Stimulated activated CD8-positive, alpha-beta memory T cell treated with anti-CD3 and anti-CD28 coated beads, Interleukin-4, amount 100 ng/mL, for 1 hour (primary cell): ENCODE measurements around the gene PVALEF.

Experiments used
- DNase-seq, 2 donors: peaks; one replicate each; pipeline ENCODE4 v3.0.0-alpha.2; 2020; ENCODE audit warnings: low read depth in 2 of 2, low spot score in 1 of 2

Gene PVALEF

GRCh38 chr17:81165246-81166032 lies at the start of gene PVALEF:
TSS of gene PVALEF (plus strand) at chr17:81165507. CDS start at chr17:81181227, 15,720 bp downstream.
- DNase-seq = no peak

DNA sequence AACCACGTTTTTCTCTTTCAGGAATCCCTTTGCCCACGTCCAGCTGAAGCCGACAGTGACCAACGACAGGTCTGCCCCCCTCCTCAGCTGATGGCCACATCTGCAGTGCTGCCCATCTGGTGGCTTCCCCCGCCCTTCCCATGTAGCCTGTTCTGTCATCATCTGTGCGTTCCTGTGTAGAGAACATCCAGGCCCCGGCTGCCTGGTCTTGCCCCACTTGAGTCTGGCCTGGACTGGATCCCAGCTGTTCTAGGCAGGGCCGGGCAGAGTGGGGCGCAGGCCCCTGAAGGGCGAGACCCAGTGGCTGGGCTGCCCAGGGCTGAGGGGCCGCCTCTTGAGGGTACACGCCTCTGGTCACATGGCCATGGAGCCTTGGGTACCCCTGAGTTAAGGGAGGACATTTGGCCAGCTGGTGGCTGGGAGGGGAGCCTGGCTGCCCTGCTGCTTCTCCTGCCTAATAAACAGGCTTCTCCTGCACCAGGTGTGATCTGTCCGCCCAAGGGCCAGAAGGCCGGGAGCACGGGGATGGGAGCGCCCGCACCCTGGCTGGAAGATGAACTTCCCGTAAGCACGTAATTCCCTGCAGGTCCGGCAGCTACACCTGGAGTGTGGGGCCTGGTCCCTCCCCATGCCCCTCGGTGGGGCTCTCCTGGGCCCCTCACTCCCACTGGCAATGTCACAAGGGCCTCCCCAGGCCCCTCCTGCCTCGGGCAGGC lies 49.4 kb upstream of the PVALEF start:
- no peak for DNase-seq

DNA sequence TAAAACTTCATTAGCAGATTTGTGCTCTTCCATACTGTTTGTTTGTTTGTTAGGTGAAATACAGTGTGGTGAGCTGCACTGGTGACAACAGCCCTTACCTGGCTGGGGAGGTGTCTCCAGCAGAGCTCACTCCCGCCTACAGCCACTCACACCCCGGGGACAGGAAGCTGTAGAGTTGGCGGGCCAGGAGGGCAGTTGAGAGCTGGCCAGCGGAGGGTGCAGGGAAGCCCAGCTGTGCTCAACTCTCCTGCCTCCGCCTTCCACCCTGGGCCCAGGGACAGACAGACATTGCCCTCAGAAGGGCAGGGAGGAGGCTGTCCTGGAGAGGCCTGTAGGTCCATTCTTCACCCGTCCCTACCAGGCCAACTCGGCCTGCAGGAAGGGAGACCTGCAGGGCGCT lies 48.6 kb upstream of the PVALEF start:
- DNase-seq = no peak

DNA sequence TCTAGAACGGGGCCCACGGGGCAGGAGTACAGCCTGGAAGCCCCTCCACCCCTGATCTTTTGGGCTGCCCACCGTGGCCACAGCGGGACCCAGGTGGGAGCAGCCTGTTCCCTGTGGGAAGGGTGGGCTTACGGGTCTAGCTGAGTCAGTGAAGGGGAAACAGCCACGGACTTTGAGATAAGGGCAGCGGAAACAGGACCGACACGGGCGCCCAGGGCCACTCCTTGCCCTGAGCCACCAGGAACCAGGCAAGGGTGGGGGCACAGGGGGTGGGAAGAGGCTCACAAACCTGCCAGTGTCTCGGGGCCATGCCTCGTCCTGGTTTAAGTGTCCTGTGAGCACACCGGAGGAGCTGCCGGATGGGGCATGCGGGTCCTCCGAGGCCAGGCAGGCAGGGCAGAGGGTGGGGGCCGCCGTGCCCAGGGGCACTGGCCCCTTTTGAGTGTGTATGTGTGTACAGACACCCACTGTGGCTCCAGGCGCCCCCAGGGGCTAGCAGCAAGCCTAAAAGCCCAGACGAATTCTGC lies 47.6 kb upstream of the PVALEF start:
- DNase-seq = no peak

DNA sequence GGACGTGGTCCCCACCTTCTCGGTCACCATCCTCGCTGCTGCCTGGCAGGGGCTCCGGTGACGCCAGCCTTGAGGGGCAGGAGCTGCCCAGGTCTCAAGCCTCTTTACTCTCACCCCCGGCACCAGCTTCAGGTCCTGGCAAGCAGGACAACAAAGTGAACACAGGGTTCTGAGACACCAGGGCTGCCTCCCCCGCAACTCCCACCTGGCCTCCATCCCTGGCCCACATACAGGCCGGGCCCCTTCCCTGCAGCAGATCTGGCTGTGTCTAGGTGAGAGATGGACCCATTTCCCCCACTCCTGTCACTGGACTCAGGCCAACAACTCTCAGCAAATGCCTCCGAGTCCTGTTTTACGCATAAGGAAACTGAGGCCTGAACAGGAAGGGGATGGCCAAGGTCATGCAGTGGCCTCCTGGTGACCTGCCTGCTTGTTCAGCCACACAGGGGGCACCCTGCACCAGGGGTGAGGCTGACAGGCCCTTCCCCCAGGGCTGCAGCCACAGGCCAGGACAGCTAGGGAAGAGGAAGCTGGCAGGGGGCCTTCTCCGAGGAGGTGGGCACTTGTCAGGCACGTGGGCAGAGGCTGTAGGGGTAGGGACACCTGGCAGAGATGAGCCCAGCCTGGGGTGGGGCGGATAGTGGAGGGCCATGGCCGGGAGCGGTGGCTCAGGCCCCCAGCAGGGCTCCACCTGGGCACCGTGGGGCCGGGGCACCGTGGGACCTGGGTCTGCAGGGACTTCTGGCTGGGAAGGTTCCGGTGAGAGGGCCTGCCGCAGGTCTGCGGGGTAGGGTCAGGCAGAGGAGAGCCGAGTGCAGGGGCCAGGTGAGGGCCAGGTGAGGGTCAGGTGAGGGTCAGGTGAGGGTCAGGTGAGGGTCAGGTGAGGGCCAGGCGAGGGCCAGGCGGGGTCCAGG lies 46.7 kb upstream of the PVALEF start:
- no peak for DNase-seq

GRCh38 chr17:81119223-81120148 lies 45.8 kb upstream of the PVALEF start:
- peak; percentile 32 to 57 for DNase-seq

DNA sequence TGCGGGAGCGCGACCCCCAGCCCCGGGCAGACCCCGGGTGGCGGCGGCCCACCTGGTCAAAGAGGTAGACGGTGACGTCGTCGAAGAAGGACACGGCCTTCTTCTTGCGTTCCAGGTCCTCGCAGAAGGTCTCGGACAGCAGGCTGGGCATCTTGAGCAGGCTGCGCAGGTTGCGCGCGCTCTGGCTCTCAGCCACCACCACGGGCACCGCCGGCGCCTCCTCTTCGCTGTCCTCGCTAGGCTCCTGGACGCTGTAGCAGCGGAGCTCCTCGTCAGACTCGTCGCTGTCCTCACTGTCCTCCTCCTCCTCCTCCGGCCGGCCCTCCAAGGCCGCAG lies 45.2 kb upstream of the PVALEF start:
- no peak for DNase-seq

GRCh38 chr17:81120695-81121621 lies 44.3 kb upstream of the PVALEF start:
- no peak for DNase-seq

DNA sequence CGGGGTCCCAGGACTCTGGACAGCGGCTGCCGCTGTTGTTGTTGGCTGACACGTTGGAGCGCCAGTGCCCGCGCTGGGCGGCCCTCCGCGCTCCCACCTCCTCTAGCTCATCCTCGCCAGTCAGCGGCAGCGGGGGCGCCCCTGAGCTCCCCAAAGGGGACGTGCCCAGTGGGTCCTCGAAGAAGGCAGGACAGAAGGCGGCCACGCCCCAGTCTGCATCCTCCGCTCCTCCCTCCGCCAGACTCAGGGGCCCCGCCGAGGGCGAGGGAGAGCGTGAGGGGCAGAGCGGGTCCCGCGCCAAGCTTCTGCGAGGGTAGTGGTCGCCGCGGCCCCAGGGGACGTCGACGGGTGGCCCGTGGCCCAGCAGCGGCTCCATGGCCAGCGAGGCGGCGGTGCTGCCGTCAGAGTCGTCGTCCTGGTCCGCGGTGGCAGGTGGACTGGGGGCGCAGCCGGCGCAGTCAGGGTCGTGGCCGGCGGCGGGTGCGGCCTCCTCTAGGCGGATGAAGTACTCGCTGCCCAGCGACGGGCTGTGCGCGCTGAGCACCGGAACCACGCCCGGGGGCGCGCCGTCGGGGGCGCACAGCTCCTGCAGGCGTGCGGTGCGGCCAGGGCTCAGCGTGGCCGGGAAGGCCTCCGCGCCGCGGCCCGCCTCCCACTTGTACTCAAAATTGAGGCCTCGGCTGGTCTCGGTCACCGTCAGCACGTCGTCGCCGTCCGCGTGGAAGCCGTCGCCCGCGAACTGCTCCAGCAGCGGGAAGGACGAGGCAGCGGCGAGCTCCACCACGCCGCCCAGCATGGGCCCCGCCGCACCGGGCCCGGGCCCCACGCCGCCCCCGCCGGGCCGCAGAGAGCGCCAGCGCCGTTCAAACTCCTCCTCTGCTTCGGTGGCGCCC lies 43.2 kb upstream of the PVALEF start:
- DNase-seq = no peak

DNA sequence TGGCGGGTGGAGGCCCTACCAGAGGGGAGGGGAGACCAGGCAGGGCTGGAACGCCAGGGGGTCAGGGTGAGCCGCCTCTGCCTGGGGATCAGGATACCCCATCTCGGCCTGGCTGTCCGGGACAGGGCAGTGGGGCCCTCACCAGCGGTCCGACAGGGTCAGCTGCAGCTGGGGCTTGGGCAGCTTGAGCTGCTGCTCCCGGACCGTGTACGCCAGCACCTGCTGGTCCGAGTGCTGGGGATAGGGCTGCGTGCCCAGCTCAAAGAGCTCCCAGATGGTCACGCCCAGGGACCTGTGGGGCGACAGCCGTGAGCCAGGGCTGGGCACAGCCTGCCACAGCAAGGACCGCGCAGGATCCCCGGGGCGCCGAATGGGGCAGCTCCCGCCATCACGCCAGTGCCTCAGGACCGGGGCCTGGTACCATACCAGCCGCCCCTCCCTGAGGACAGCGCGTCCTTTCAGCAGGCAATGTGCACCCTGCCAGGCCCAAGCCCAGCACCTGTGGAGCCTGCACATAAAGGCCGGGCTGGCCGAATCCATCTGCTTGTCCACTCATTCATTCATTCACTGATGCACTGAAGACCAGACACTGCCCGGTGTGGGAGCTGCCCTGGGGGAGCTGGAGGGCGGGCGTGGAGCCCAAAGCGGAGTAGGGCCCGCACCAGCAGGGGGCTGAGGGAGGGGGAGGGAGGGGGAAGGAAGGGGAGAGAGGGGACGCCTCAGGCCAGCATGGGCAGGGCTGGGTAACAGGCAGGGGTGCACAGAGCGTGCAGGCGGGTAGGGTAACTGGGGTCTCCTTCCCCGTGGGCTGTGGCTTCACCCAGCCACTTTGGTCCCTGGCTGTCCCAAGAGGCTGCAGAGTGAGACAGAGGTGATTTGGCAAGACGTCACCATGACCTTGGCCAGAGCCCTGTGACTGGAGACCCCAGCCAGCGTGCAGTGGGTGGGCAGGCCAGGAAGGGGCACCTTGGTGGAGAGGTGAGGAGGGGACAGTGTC lies 42.0 kb upstream of the PVALEF start:
- DNase-seq = no peak

DNA sequence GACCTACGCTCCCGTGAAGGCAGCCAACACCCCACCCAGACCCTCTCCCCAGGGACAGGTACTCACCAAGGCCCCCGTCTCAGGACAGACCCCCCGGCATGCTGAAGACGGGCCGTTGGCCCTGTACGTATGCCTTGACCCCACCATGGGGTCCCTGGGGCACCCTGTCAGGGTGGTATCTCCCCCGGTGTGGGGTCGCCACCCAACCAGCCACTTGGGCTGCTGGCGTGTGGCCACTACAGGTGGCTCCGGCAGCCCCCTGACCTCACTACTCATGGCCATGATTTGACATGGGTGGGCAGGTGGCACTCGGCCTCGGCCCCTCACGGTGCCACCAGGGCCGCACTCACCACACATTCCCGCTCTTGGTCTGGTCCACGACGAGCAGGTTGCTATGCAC lies 40.9 kb upstream of the PVALEF start:
- DNase-seq = no peak

GRCh38 chr17:81125573-81126081 lies 39.7 kb upstream of the PVALEF start:
- DNase-seq = no peak

- DNase-seq = no peak
Observed at GRCh38 chr17:81126281-81127132, 38.8 kb upstream of the PVALEF start.

DNA sequence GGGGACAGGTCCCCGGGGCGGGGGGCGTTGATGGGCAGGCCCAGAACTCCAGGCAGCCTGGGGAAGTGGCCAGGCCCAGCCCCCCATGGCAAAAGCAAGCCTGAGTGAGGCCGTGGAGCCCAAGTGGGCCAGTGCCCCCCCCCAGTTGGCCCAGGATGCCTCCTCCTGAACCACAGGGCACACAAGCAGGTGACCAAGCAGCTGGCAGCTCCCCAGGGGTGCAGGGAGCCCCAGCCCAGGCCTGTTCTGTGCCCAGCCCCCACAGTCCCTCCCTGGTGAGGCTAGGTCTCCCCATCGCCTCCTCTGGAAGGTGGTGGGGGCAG lies 38.2 kb upstream of the PVALEF start:
- no peak for DNase-seq

- DNase-seq = no peak
Observed at GRCh38 chr17:81127526-81128177, 37.7 kb upstream of the PVALEF start.

DNA sequence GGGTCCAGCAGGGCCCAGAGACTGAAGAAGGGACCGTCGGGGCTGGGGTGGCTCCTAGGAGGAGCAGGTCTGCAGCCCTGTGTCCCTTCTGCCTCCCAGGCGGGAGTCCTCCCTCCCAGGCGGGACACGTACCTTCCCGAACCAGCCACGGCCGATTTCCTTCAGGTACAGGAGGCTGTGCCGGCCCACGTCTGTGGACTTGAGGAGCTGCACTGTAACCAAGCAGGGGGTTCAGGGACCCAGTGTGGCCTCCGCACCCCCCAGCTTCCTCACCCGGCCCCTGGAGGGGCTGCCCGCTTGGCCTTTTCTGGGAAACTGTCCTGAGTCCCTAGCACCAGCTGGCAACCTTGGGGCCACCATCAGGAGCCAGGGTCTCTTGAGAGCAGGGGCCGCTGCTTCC lies 37.0 kb upstream of the PVALEF start:
- DNase-seq = no peak
